HFFc6 (cell line): ENCODE measurements around the gene FGF19. TPM values are rescaled to one million over a fixed set of nuclear protein-coding genes. Genes with fewer than 3 reads are reported as not detected.

ENCODE experiments used
- DNase-seq: peaks from one replicate; pipeline ENCODE4 v3.0.0-alpha.2; 2018
- H3K27ac Mint-ChIP-seq: 2 replicates; pipeline ENCODE4 v1.8.0; 2020; ENCODE audit warnings: mild to moderate bottlenecking, mixed read lengths
- H3K27me3 Mint-ChIP-seq: 2 replicates; pipeline ENCODE4 v1.8.0; 2021; ENCODE audit warnings: mild to moderate bottlenecking, moderate library complexity, mixed read lengths; ENCODE audit not compliant: insufficient read depth
- H3K36me3 Mint-ChIP-seq: 2 replicates; pipeline ENCODE4 v1.8.0; 2021; ENCODE audit warnings: low read depth, mixed read lengths
- H3K4me1 Mint-ChIP-seq: 2 replicates; pipeline ENCODE4 v1.8.0; 2020; ENCODE audit warnings: low read depth, mixed read lengths
- H3K4me3 Mint-ChIP-seq: 2 replicates; pipeline ENCODE4 v1.8.0; 2020; ENCODE audit warnings: mild to moderate bottlenecking, moderate library complexity, mixed read lengths
- H3K9me3 Mint-ChIP-seq: 2 replicates; pipeline ENCODE4 v1.8.0; 2020; ENCODE audit warnings: mild to moderate bottlenecking, mixed read lengths
- total RNA-seq, 6 experiments: library from RNA; stranded (reverse); fragmentation: NEBNext Ultra II Directional; extraction: Animal tissue kit (Norgen Biotek cat#: 25700); gene quantifications; 2 replicates in 1 of 6; 3 replicates in 5 of 6; pipeline ENCODE4 v1.2.3, GENCODE V29; 2021
- TF ChIP-seq, protein P1 (sequence below): fragments of 200-600 bp; sonication (generic); IDR thresholded peaks from 2 replicates; pipeline ENCODE4 v1.5.0; 2021; ENCODE audit warnings: antibody characterized with exemption, mild to moderate bottlenecking

FGF19 gene
- total RNA-seq, 6 experiments from 2014 or later: not detected

DNA sequence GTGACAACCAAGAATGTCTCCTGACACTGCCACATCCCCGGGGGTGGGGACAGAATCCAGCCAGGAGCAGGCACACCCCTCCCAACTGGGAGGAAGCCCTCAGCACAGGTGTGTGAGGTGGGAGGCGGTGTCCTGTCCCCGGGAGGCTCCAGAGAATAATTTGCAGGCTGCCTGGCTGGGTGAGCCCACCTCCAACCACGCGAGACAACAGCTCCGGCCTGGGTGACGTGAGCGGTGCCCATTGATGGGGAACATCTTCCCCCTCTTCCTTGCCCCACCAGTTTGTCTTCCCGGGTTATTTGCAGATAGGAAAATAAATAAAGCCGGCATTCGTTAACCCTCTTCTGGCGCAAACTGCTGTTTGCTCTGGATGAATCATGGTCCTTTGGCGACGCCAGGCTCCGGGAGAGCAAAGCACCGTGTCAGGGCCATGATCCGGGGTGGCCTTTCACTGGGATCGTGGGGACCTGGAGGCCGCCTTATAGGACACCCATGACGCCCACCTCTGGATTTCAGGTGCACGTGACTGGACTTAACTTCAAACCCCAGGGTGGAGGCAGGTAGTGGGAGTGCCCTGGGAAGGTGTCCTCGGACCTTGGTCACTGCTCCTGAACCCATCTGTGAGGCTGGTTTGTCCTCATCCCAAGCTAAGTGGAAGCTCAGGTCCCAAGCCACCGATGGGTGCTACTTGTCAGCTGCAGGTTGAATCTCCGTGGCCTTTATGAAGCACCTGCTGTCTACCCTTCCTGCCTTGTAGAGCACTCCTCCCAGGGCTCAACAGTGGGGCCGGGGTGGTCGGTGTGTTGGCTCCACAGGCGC, 49.0 kb downstream of the FGF19 start:
- H3K27ac Mint-ChIP-seq: peak overlapping the region; percentile 64
- H3K4me1 Mint-ChIP-seq: peaks cover 28% of the 10 kb centered on the region
- no peak for DNase-seq
- H3K36me3 Mint-ChIP-seq: peaks cover 23% of the 10 kb centered on the region
- H3K27me3 Mint-ChIP-seq: peaks cover 80% of the 10 kb centered on the region
- peak overlapping the region; percentile 40; the same call in 1 of the 2 replicates for H3K4me3 Mint-ChIP-seq
- TF ChIP-seq, protein P1, sequence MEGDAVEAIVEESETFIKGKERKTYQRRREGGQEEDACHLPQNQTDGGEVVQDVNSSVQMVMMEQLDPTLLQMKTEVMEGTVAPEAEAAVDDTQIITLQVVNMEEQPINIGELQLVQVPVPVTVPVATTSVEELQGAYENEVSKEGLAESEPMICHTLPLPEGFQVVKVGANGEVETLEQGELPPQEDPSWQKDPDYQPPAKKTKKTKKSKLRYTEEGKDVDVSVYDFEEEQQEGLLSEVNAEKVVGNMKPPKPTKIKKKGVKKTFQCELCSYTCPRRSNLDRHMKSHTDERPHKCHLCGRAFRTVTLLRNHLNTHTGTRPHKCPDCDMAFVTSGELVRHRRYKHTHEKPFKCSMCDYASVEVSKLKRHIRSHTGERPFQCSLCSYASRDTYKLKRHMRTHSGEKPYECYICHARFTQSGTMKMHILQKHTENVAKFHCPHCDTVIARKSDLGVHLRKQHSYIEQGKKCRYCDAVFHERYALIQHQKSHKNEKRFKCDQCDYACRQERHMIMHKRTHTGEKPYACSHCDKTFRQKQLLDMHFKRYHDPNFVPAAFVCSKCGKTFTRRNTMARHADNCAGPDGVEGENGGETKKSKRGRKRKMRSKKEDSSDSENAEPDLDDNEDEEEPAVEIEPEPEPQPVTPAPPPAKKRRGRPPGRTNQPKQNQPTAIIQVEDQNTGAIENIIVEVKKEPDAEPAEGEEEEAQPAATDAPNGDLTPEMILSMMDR: no peak
- peaks cover 27% of the 10 kb centered on the region for H3K9me3 Mint-ChIP-seq

DNA sequence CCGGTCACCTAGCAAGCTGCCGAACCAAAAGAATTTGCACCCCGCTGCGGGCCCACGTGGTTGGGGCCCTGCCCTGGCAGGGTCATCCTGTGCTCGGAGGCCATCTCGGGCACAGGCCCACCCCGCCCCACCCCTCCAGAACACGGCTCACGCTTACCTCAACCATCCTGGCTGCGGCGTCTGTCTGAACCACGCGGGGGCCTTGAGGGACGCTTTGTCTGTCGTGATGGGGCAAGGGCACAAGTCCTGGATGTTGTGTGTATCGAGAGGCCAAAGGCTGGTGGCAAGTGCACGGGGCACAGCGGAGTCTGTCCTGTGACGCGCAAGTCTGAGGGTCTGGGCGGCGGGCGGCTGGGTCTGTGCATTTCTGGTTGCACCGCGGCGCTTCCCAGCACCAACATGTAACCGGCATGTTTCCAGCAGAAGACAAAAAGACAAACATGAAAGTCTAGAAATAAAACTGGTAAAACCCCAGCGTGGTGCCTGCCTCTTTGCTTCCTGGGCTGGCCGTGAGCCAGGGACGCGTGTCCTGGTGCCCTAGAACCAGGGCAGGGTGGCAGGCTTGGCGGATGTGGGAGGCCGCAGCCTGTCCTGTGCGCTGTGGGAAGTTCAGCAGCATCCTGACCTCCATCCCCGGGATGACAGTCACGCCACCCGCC, 49.7 kb downstream of the FGF19 start:
- DNase-seq: no peak
- Mint-ChIP-seq H3K27ac (peak overlapping the region; percentile 69), H3K9me3 (peaks cover 32% of the 10 kb centered on the region), H3K4me1 (peaks cover 34% of the 10 kb centered on the region), H3K36me3 (peaks cover 28% of the 10 kb centered on the region), H3K4me3 (peak overlapping the region; percentile 40; the same call in 1 of the 2 replicates), H3K27me3 (peaks cover 81% of the 10 kb centered on the region)
- TF ChIP-seq, protein P1: no peak

DNA sequence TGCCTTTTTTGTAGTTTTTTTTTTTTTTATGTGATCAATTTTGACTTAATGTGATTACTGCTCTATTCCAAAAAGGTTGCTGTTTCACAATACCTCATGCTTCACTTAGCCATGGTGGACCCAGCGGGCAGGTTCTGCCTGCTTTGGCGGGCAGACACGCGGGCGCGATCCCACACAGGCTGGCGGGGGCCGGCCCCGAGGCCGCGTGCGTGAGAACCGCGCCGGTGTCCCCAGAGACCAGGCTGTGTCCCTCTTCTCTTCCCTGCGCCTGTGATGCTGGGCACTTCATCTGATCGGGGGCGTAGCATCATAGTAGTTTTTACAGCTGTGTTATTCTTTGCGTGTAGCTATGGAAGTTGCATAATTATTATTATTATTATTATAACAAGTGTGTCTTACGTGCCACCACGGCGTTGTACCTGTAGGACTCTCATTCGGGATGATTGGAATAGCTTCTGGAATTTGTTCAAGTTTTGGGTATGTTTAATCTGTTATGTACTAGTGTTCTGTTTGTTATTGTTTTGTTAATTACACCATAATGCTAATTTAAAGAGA, 50.3 kb downstream of the FGF19 start:
- H3K27me3 Mint-ChIP-seq: peaks cover 85% of the 10 kb centered on the region
- peak overlapping the region; percentile 0; the same call in 1 of the 2 replicates for H3K4me3 Mint-ChIP-seq
- peaks cover 31% of the 10 kb centered on the region for H3K36me3 Mint-ChIP-seq
- peaks cover 38% of the 10 kb centered on the region for H3K4me1 Mint-ChIP-seq
- H3K27ac Mint-ChIP-seq: peak overlapping the region; percentile 69
- peaks cover 33% of the 10 kb centered on the region for H3K9me3 Mint-ChIP-seq
- no peak for DNase-seq
- TF ChIP-seq, protein P1: no peak

DNA sequence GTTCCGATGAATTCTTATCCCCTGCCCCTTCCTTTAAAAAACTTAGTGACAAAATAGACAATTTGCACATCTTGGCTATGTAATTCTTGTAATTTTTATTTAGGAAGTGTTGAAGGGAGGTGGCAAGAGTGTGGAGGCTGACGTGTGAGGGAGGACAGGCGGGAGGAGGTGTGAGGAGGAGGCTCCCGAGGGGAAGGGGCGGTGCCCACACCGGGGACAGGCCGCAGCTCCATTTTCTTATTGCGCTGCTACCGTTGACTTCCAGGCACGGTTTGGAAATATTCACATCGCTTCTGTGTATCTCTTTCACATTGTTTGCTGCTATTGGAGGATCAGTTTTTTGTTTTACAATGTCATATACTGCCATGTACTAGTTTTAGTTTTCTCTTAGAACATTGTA, 50.8 kb downstream of the FGF19 start:
- peak overlapping the region; percentile 0; the same call in 1 of the 2 replicates for H3K4me3 Mint-ChIP-seq
- no peak for DNase-seq
- TF ChIP-seq, protein P1: no peak
- H3K9me3 Mint-ChIP-seq: peaks cover 33% of the 10 kb centered on the region
- H3K36me3 Mint-ChIP-seq: peaks cover 31% of the 10 kb centered on the region
- peaks cover 43% of the 10 kb centered on the region for H3K4me1 Mint-ChIP-seq
- peaks cover 86% of the 10 kb centered on the region for H3K27me3 Mint-ChIP-seq
- H3K27ac Mint-ChIP-seq: peak overlapping the region; percentile 69

DNA sequence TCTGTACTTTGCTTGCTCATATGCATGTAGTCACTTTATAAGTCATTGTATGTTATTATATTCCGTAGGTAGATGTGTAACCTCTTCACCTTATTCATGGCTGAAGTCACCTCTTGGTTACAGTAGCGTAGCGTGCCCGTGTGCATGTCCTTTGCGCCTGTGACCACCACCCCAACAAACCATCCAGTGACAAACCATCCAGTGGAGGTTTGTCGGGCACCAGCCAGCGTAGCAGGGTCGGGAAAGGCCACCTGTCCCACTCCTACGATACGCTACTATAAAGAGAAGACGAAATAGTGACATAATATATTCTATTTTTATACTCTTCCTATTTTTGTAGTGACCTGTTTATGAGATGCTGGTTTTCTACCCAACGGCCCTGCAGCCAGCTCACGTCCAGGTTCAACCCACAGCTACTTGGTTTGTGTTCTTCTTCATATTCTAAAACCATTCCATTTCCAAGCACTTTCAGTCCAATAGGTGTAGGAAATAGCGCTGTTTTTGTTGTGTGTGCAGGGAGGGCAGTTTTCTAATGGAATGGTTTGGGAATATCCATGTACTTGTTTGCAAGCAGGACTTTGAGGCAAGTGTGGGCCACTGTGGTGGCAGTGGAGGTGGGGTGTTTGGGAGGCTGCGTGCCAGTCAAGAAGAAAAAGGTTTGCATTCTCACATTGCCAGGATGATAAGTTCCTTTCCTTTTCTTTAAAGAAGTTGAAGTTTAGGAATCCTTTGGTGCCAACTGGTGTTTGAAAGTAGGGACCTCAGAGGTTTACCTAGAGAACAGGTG, 51.8 kb downstream of the FGF19 start:
- peaks cover 86% of the 10 kb centered on the region for H3K27me3 Mint-ChIP-seq
- DNase-seq: no peak
- H3K36me3 Mint-ChIP-seq: peaks cover 40% of the 10 kb centered on the region
- H3K9me3 Mint-ChIP-seq: peaks cover 29% of the 10 kb centered on the region
- TF ChIP-seq, protein P1: no peak
- peak overlapping the region; percentile 69 for H3K27ac Mint-ChIP-seq
- peak overlapping the region; percentile 33 for H3K4me3 Mint-ChIP-seq
- H3K4me1 Mint-ChIP-seq: peaks cover 53% of the 10 kb centered on the region
